ENCODE measurements around the gene TP53RK. TPM values are rescaled to one million over a fixed set of nuclear protein-coding genes. Genes with fewer than 3 reads are reported as not detected.

The TP53RK gene
- total and polyA plus RNA-seq, 4 donors: 4.7 to 12.8 (median 6.8) TPM

- Histone ChIP-seq H3K36me3 (ENCODE audit: control insufficient read depth in 4 of 4, insufficient read depth in 3 of 4, low read depth in 1 of 4, low read length in 3 of 4) (no peaks in the 10 kb centered on the region), H3K27ac (ENCODE audit: low read depth in 1 of 2, low read length in 2 of 2) (no peak overlapping the region), H3K9me3 (ENCODE audit: control insufficient read depth in 4 of 4, low read length in 3 of 4) (no peaks in the 10 kb centered on the region), H3K9ac (ENCODE audit: low read depth in 1 of 2, low read length in 2 of 2) (no peak overlapping the region), H3K27me3 (ENCODE audit: control insufficient read depth in 4 of 4, insufficient read depth in 4 of 4, low read length in 3 of 4) (no peaks in the 10 kb centered on the region), H3K4me1 (ENCODE audit: control insufficient read depth in 4 of 4, insufficient read depth in 4 of 4, low read length in 3 of 4) (peaks cover 3 to 19% (median 14%) of the 10 kb centered on the region in 4 donors), H3K4me3 (ENCODE audit: low read depth in 1 of 3, low read length in 3 of 3) (no peak overlapping the region)
- TF ChIP-seq RAD21 (IDR thresholded peaks at IDR 0.05) (no peak), ATF3 (IDR thresholded peaks at IDR 0.05) (no peak), YY1 (IDR thresholded peaks at IDR 0.05) (no peak), NR2F2 (IDR thresholded peaks at IDR 0.05) (no peak), ZBTB33 (IDR thresholded peaks at IDR 0.05) (no peak), FOXA2 (IDR thresholded peaks at IDR 0.05) (no peak), CTCF (IDR thresholded peaks at IDR 0.05; ENCODE audit: low read depth, low read length, missing input control) (no peak), TAF1 (conservative IDR thresholded peaks at IDR 0.05) (no peak)
- WGBS: 75% methylated on average over 5 of the region's 5 CpGs
- no peak for DNase-seq (ENCODE audit: low spot score)
These were observed 46.3 kb downstream of the TP53RK start for GRCh38 chr20:46642969-46643343.

GRCh38 chr20:46642265-46642968 is 46.8 kb downstream of the TP53RK start:
- Histone ChIP-seq H3K4me1 (ENCODE audit: control insufficient read depth in 4 of 4, insufficient read depth in 4 of 4, low read length in 3 of 4) (peaks cover 3 to 19% (median 14%) of the 10 kb centered on the region in 4 donors), H3K9ac (ENCODE audit: low read depth in 1 of 2, low read length in 2 of 2) (no peak overlapping the region), H3K36me3 (ENCODE audit: control insufficient read depth in 4 of 4, insufficient read depth in 3 of 4, low read depth in 1 of 4, low read length in 3 of 4) (no peaks in the 10 kb centered on the region), H3K9me3 (ENCODE audit: control insufficient read depth in 4 of 4, low read length in 3 of 4) (no peaks in the 10 kb centered on the region), H3K27me3 (ENCODE audit: control insufficient read depth in 4 of 4, insufficient read depth in 4 of 4, low read length in 3 of 4) (no peaks in the 10 kb centered on the region), H3K27ac (ENCODE audit: low read depth in 1 of 2, low read length in 2 of 2) (peak overlapping the region in 1 of 2 donors; percentile 14), H3K4me3 (ENCODE audit: low read depth in 1 of 3, low read length in 3 of 3) (no peak overlapping the region)
- TF ChIP-seq NR2F2 (IDR thresholded peaks at IDR 0.05) (no peak), RAD21 (IDR thresholded peaks at IDR 0.05) (peak in 1 of 2 donors; percentile 43), GABPA (IDR thresholded peaks at IDR 0.05 in 1 of 2, conservative IDR thresholded peaks at IDR 0.05 in 1 of 2) (no peak), TAF1 (conservative IDR thresholded peaks at IDR 0.05) (no peak), FOXA2 (IDR thresholded peaks at IDR 0.05) (no peak), SP1 (IDR thresholded peaks at IDR 0.05) (peak; percentile 22), EGR1 (IDR thresholded peaks at IDR 0.05; ENCODE audit: low read depth in 2 of 2) (no peak), ZBTB33 (IDR thresholded peaks at IDR 0.05) (no peak), HNF4A (conservative IDR thresholded peaks at IDR 0.05) (peak; percentile 42 to 56), JUND (IDR thresholded peaks at IDR 0.05) (peak in 1 of 2 donors; percentile 74), RXRA (IDR thresholded peaks at IDR 0.05) (peak; percentile 43 to 71)
- no peak for DNase-seq (ENCODE audit: low spot score)
- WGBS: 66% methylated on average over 12 of the region's 12 CpGs
